CD4-positive, alpha-beta T cell (primary cell): ENCODE measurements around the gene KLRD1. TPM values are rescaled to one million over a fixed set of nuclear protein-coding genes. Genes with fewer than 3 reads are reported as not detected.
A peak's percentile ranks its signal among the peaks of the same experiment; 100 is the strongest.

ENCODE experiments used
- ATAC-seq: fragments of 200-7000 bp; cut with Tn5 transposase; one replicate; pipeline ENCODE4 v1.10.0; 2022; ENCODE audit warnings: mild to moderate bottlenecking; ENCODE audit not compliant: poor library complexity
- CTCF ChIA-PET: fragments of 350-600 bp; sonication (Branson Sonifier 250); formaldehyde crosslinking; loops from one replicate; lab custom pipeline; 2021; ENCODE audit warnings: antibody characterized with exemption, inconsistent platforms; lab: Charles Lee
- POLR2A ChIA-PET: fragments of 350-600 bp; sonication (Branson Sonifier 250); formaldehyde crosslinking; loops from one replicate; lab custom pipeline; 2021; ENCODE audit warnings: antibody characterized with exemption, inconsistent platforms; lab: Charles Lee
- DNase-seq, 14 experiments: peaks; one replicate each; pipeline ENCODE4 v3.0.0-alpha.2; 2013 to 2020; ENCODE audit warnings: mixed read lengths in 2 of 14
- H3K27ac ChIP-seq, 2 donors: one replicate each; pipeline versions ENCODE4 v1.5.1 to v1.7.0; 2013; ENCODE audit warnings: low read length in 2 of 2, low read depth in 1 of 2, mild to moderate bottlenecking in 1 of 2
- H3K27me3 ChIP-seq, 2 experiments: 1 replicate in 1 of 2; 2 replicates in 1 of 2; pipeline versions ENCODE4 v1.6.1 to v1.7.0; 2013; ENCODE audit warnings: low read length in 2 of 2, control low read depth in 1 of 2, mild to moderate bottlenecking in 1 of 2, moderate library complexity in 1 of 2; ENCODE audit not compliant: insufficient read depth in 2 of 2, control insufficient read depth in 1 of 2
- H3K36me3 ChIP-seq: one replicate; pipeline ENCODE4 v1.6.1; 2013; ENCODE audit warnings: low read length, control low read depth; ENCODE audit not compliant: insufficient read depth
- H3K4me1 ChIP-seq: one replicate; pipeline ENCODE4 v1.6.1; 2013; ENCODE audit warnings: low read length, control low read depth; ENCODE audit not compliant: insufficient read depth
- H3K4me3 ChIP-seq: one replicate; pipeline ENCODE4 v1.5.1; 2013; ENCODE audit warnings: mild to moderate bottlenecking, low read length, moderate library complexity
- H3K9me3 ChIP-seq, 2 experiments: 1 replicate in 1 of 2; 2 replicates in 1 of 2; pipeline versions ENCODE4 v1.6.1 to v1.7.0; 2013; ENCODE audit warnings: low read length in 2 of 2, mild to moderate bottlenecking in 2 of 2, control low read depth in 1 of 2, moderate library complexity in 1 of 2; ENCODE audit not compliant: control insufficient read depth in 1 of 2, insufficient read depth in 1 of 2
- H3K27ac Mint-ChIP-seq: one replicate; pipeline ENCODE4 v1.8.0; 2020; ENCODE audit warnings: mixed read lengths
- H3K27me3 Mint-ChIP-seq: one replicate; pipeline ENCODE4 v1.8.0; 2021; ENCODE audit warnings: mixed read lengths
- H3K36me3 Mint-ChIP-seq: one replicate; pipeline ENCODE4 v1.8.0; 2021; ENCODE audit warnings: low read depth, mixed read lengths
- H3K4me1 Mint-ChIP-seq: one replicate; pipeline ENCODE4 v1.8.0; 2021; ENCODE audit warnings: low read depth, mixed read lengths
- H3K4me3 Mint-ChIP-seq: one replicate; pipeline ENCODE4 v1.8.0; 2020; ENCODE audit warnings: mild to moderate bottlenecking, mixed read lengths
- H3K9me3 Mint-ChIP-seq: one replicate; pipeline ENCODE4 v1.8.0; 2020; ENCODE audit warnings: mixed read lengths
- CTCF ChIP-seq: fragments of 200-600 bp; IDR thresholded peaks from one replicate; pipeline ENCODE4 v1.8.0; 2022; ENCODE audit warnings: antibody characterized with exemption, mild to moderate bottlenecking
- intact Hi-C, 2 experiments: fragments of 100-400 bp; cut with DNase I in 1 of 2; cut with micrococcal nuclease in 1 of 2; formaldehyde crosslinking; loops; one replicate each; pipeline versions ENCODE4 v1.15.1 to v1.9.0; 2023 to 2025; cut with DNase I, micrococcal nuclease
- total RNA-seq, 174 experiments: library from RNA in 2 of 174; stranded (reverse) in 2 of 174; gene quantifications; one replicate each; pipeline ENCODE4 v1.2.3 and lab custom pipeline; 2021 to 2026

The KLRD1 gene
- total RNA-seq, 2 experiments from 2014 or later = 0.87 to 1.0 TPM

- ChIA-PET POLR2A (interaction anchor here (0.7 kb wide), 1 partner anchor 11 kb away, joined by 5 read pairs; no protein-coding TSS in a partner anchor), CTCF (interaction anchor here (0.6 kb wide), 1 partner anchor 9 kb away, joined by 3 read pairs; no protein-coding TSS in a partner anchor)
- Histone ChIP-seq H3K27ac (no peak overlapping the region), H3K4me3 (no peak overlapping the region), H3K36me3 (no peaks in the 10 kb centered on the region), H3K27me3 (no peaks in the 10 kb centered on the region), H3K9me3 (no peaks in the 10 kb centered on the region), H3K4me1 (no peaks in the 10 kb centered on the region)
- H3K27ac Mint-ChIP-seq = peak overlapping the region; percentile 2
- intact Hi-C loops = no loop called here
- peaks cover 22% of the 10 kb centered on the region for H3K4me1 Mint-ChIP-seq
- no peak overlapping the region for H3K4me3 Mint-ChIP-seq
- H3K27me3 Mint-ChIP-seq = no peaks in the 10 kb centered on the region
- no peaks in the 10 kb centered on the region for H3K9me3 Mint-ChIP-seq
- DNase-seq (peak in 4 of 14 experiments; percentile 13 to 86 (median 48)), ATAC-seq (peak; percentile 87)
- H3K36me3 Mint-ChIP-seq = no peaks in the 10 kb centered on the region
- no peak for TF ChIP-seq CTCF
Measured at GRCh38 chr12:10293570-10294227, 14.0 kb upstream of the KLRD1 start.

- Histone ChIP-seq H3K27me3 (no peaks in the 10 kb centered on the region), H3K4me1 (no peaks in the 10 kb centered on the region), H3K27ac (no peak overlapping the region), H3K4me3 (no peak overlapping the region), H3K36me3 (no peaks in the 10 kb centered on the region), H3K9me3 (no peaks in the 10 kb centered on the region)
- no peaks in the 10 kb centered on the region for H3K4me1 Mint-ChIP-seq
- no peaks in the 10 kb centered on the region for H3K27me3 Mint-ChIP-seq
- ChIA-PET POLR2A (no interaction called here), CTCF (no interaction called here)
- no peak overlapping the region for H3K27ac Mint-ChIP-seq
- no peak for DNase-seq
- intact Hi-C loops = no loop called here
- H3K36me3 Mint-ChIP-seq = no peaks in the 10 kb centered on the region
- H3K4me3 Mint-ChIP-seq = no peak overlapping the region
- no peak for ATAC-seq
- no peak for TF ChIP-seq CTCF
- H3K9me3 Mint-ChIP-seq = no peaks in the 10 kb centered on the region
Measured at GRCh38 chr12:10301103-10301502, 6.6 kb upstream of the KLRD1 start.

GRCh38 chr12:10304161-10304574 lies 3.5 kb upstream of the KLRD1 start:
- H3K9me3 Mint-ChIP-seq = no peaks in the 10 kb centered on the region
- Histone ChIP-seq H3K9me3 (no peaks in the 10 kb centered on the region), H3K4me3 (no peak overlapping the region), H3K4me1 (no peaks in the 10 kb centered on the region), H3K27me3 (no peaks in the 10 kb centered on the region), H3K27ac (no peak overlapping the region), H3K36me3 (no peaks in the 10 kb centered on the region)
- POLR2A ChIA-PET = no interaction called here
- CTCF ChIA-PET = no interaction called here
- H3K27me3 Mint-ChIP-seq = no peaks in the 10 kb centered on the region
- H3K4me1 Mint-ChIP-seq = no peaks in the 10 kb centered on the region
- H3K4me3 Mint-ChIP-seq = no peak overlapping the region
- intact Hi-C loops = no loop called here
- H3K27ac Mint-ChIP-seq = no peak overlapping the region
- TF ChIP-seq CTCF = no peak
- H3K36me3 Mint-ChIP-seq = no peaks in the 10 kb centered on the region
- no peak for ATAC-seq
- DNase-seq = peak in 1 of 14 experiments; percentile 68
